Upper lobe of left lung (tissue), 6 donors: ENCODE results near the gene MAST4. TPM values are rescaled to one million over a fixed set of nuclear protein-coding genes. Genes with fewer than 3 reads are reported as not detected.

Experiments
- ATAC-seq, 2 donors: fragments of 200-7000 bp; cut with Tn5 transposase; one replicate each; pipeline ENCODE4 v1.9.1; 2022; ENCODE audit warnings: mild to moderate bottlenecking in 2 of 2, moderate library complexity in 2 of 2; ENCODE audit not compliant: low FRiP score in 2 of 2
- DNase-seq, 2 donors: peaks; one replicate each; pipeline ENCODE4 v3.0.0-alpha.2; 2019 to 2020
- H3K27ac ChIP-seq, 4 donors: fragments of 200-600 bp; sonication (generic); one replicate each; pipeline ENCODE4 v1.5.1; 2016 to 2019
- H3K27me3 ChIP-seq, 4 donors: fragments of 200-600 bp; sonication (generic); one replicate each; pipeline ENCODE4 v1.5.1; 2017 to 2019
- H3K36me3 ChIP-seq, 4 donors: fragments of 200-600 bp; sonication (generic); one replicate each; pipeline ENCODE4 v1.5.1; 2016 to 2019
- H3K4me1 ChIP-seq, 4 donors: fragments of 200-600 bp; sonication (generic); one replicate each; pipeline ENCODE4 v1.5.1; 2018 to 2019
- H3K4me3 ChIP-seq, 4 donors: fragments of 200-600 bp; sonication (generic); one replicate each; pipeline ENCODE4 v1.5.1; 2017 to 2019; ENCODE audit warnings: mild to moderate bottlenecking in 2 of 4, moderate library complexity in 1 of 4
- H3K9me3 ChIP-seq, 4 donors: fragments of 200-600 bp; sonication (generic); one replicate each; pipeline ENCODE4 v1.5.1; 2018 to 2019
- EP300 ChIP-seq, 4 donors: sonication (generic); formaldehyde crosslinking; IDR thresholded peaks; one replicate each; pipeline ENCODE4 v1.5.1; 2017; ENCODE audit warnings: antibody characterized with exemption in 4 of 4, control low read depth in 2 of 4
- POLR2A ChIP-seq, 4 donors: fragments of 450-650 bp; IDR thresholded peaks; one replicate each; pipeline ENCODE4 v1.5.1; 2016 to 2017; ENCODE audit warnings: antibody characterized with exemption in 4 of 4, mild to moderate bottlenecking in 2 of 4
- POLR2AphosphoS5 ChIP-seq, 2 donors: sonication (generic); formaldehyde crosslinking; IDR thresholded peaks; one replicate each; pipeline ENCODE4 v1.5.1; 2017; ENCODE audit warnings: antibody characterized with exemption in 2 of 2
- WGBS, 2 donors: methylation state at CpG; one replicate each; pipeline ENCODE4 v1.1.5; 2017 to 2018; 5-methylcytosine and 5-hydroxymethylcytosine counted together
- total RNA-seq, 6 donors: library from RNA; depleted of rRNA in 4 of 6; stranded (reverse); fragments of >200 nt in 4 of 6; gene quantifications; one replicate each; pipeline versions ENCODE4 v1.1.0 to v1.2.1, GENCODE V29; 2016 to 2021
- TF ChIP-seq, protein P1 (sequence below), 6 experiments: fragments of 450-650 bp in 4 of 6; fragments of 200-600 bp in 2 of 6; sonication (generic) in 2 of 6; IDR thresholded peaks; one replicate each; pipeline ENCODE4 v1.5.1; 2016 to 2019; ENCODE audit warnings: antibody characterized with exemption in 6 of 6
- donor health status: DM: no; HTN: no; CAD: no; lungs with moderate emphysema.
- donor health status: DM: no; HTN: yes; CAD: no; lungs with severe emphysema.

MAST4 gene
- total RNA-seq, 6 donors from 2014 or later: 44.8 to 229 (median 66.4) TPM

DNA sequence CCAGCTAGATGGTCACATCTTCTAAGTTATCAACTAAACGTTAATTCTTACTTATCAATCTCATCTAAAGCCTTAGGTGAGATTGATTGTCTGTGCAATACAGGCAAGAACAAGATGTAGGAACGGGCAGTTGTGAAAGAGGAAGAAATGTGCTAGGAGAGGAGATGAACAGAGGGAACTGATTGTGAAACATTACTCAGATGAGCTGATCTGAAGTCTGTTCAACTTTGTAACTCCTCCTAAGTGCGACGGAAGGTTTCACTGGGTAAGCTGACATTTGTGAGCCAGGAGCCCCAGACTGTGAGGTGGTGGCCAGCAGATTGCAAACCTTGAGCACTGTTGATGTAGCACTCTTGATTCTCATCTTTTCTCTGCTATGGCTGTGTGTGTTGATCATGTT is 396.4 kb downstream of the MAST4 start:
- TF ChIP-seq, protein P1, sequence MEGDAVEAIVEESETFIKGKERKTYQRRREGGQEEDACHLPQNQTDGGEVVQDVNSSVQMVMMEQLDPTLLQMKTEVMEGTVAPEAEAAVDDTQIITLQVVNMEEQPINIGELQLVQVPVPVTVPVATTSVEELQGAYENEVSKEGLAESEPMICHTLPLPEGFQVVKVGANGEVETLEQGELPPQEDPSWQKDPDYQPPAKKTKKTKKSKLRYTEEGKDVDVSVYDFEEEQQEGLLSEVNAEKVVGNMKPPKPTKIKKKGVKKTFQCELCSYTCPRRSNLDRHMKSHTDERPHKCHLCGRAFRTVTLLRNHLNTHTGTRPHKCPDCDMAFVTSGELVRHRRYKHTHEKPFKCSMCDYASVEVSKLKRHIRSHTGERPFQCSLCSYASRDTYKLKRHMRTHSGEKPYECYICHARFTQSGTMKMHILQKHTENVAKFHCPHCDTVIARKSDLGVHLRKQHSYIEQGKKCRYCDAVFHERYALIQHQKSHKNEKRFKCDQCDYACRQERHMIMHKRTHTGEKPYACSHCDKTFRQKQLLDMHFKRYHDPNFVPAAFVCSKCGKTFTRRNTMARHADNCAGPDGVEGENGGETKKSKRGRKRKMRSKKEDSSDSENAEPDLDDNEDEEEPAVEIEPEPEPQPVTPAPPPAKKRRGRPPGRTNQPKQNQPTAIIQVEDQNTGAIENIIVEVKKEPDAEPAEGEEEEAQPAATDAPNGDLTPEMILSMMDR (IDR thresholded peaks at IDR 0.05): no peak
- TF ChIP-seq POLR2A (IDR thresholded peaks at IDR 0.05): no peak
- TF ChIP-seq POLR2AphosphoS5 (IDR thresholded peaks at IDR 0.05): no peak
- TF ChIP-seq EP300 (IDR thresholded peaks at IDR 0.05): no peak
- WGBS, 2 donors: 52 to 56% methylated on average over 4 of the region's 4 CpGs
- no peak for ATAC-seq

DNA sequence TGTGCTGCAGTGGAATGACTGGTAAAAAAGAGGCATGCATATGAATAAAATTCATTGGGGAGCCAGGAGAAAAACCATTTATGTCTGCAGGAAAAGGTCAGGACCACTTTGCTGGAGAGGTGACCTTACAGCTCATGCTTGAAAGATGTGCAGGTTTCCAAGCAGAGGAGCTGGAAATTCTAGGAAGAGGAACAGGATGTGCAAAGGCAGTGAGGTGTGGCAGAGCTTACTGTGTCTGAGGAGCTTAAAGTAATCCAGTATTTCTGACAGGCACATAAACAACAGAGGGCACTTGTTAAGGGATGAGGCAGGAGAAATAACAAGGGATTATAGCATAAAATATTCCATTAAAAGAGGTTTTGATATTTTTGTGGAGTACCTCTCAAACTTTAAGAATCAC is 397.3 kb downstream of the MAST4 start:
- Histone ChIP-seq H3K4me3 (no peak overlapping the region), H3K4me1 (peaks cover 0 to 6% (median 3%) of the 10 kb centered on the region in 4 donors), H3K27me3 (no peaks in the 10 kb centered on the region), H3K9me3 (no peaks in the 10 kb centered on the region), H3K36me3 (no peaks in the 10 kb centered on the region), H3K27ac (no peak overlapping the region)
- DNase-seq (no peak), ATAC-seq (no peak)
- TF ChIP-seq POLR2A (IDR thresholded peaks at IDR 0.05): no peak
- TF ChIP-seq POLR2AphosphoS5 (IDR thresholded peaks at IDR 0.05): no peak
- no peak for TF ChIP-seq EP300 (IDR thresholded peaks at IDR 0.05)
- TF ChIP-seq, protein P1 (IDR thresholded peaks at IDR 0.05): no peak

More for the DNA sequence above, 396.4 kb downstream of the MAST4 start:
- no peaks in the 10 kb centered on the region for H3K36me3 ChIP-seq
- no peak for DNase-seq
- no peaks in the 10 kb centered on the region for H3K9me3 ChIP-seq
- H3K27me3 ChIP-seq: no peaks in the 10 kb centered on the region
- no peak overlapping the region for H3K27ac ChIP-seq
- peaks cover 0 to 6% (median 3%) of the 10 kb centered on the region in 4 donors for H3K4me1 ChIP-seq
- no peak overlapping the region for H3K4me3 ChIP-seq

DNA sequence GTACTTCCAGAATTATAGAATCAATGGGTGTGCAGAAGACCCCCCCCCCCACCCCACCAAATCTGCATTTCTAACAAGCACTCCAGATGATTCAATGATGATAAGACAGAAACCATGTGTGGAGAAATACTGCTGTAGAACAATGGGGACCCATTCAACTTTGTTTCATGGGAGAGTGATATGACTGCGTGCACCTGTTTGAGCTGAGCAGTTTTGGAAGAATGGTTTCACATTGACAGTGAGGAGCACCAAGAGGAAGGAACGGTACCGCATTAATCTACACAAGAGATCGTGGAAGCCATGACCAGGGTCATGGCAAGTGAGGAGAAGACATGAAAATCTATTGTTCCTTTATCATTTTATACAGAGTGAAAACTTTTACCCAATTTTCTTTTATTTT is 397.7 kb downstream of the MAST4 start:
- H3K36me3 ChIP-seq: no peaks in the 10 kb centered on the region
- no peaks in the 10 kb centered on the region for H3K9me3 ChIP-seq
- peaks cover 0 to 6% (median 3%) of the 10 kb centered on the region in 4 donors for H3K4me1 ChIP-seq
- no peaks in the 10 kb centered on the region for H3K27me3 ChIP-seq
- DNase-seq (no peak), ATAC-seq (no peak)
- no peak overlapping the region for H3K27ac ChIP-seq
- TF ChIP-seq, protein P1 (IDR thresholded peaks at IDR 0.05): no peak
- no peak for TF ChIP-seq POLR2AphosphoS5 (IDR thresholded peaks at IDR 0.05)
- TF ChIP-seq POLR2A (IDR thresholded peaks at IDR 0.05): no peak
- TF ChIP-seq EP300 (IDR thresholded peaks at IDR 0.05): no peak
- no peak overlapping the region for H3K4me3 ChIP-seq
- WGBS, 2 donors: 95% methylated on average over 4 of the region's 4 CpGs

DNA sequence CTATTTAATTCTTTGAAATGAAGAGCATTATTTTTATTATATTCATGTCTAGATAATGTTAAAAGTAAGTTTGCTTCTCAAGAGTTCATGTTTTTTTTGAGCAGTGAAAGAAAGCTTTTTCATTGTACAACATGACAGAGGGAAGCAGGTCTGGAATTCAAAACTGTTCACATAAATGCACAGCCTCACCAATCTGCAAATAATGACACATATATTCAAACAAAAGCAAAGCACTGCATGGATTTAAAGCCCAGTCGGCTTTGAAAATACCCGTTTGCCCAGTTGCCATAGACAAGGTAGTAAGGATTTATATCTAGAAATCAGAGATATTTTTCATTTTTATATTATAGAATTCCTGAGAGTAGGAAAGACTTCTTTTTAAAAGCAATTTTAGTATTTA is 398.6 kb downstream of the MAST4 start:
- Histone ChIP-seq H3K36me3 (no peaks in the 10 kb centered on the region), H3K4me3 (no peak overlapping the region), H3K27me3 (no peaks in the 10 kb centered on the region), H3K9me3 (no peaks in the 10 kb centered on the region), H3K27ac (no peak overlapping the region), H3K4me1 (peaks cover 0 to 6% (median 3%) of the 10 kb centered on the region in 4 donors)
- ATAC-seq (no peak), DNase-seq (no peak)
- WGBS, 2 donors: 85% methylated on average over 2 of the region's 2 CpGs
- TF ChIP-seq POLR2AphosphoS5 (IDR thresholded peaks at IDR 0.05) (no peak), EP300 (IDR thresholded peaks at IDR 0.05) (no peak), POLR2A (IDR thresholded peaks at IDR 0.05) (no peak)
- TF ChIP-seq, protein P1 (IDR thresholded peaks at IDR 0.05): no peak

DNA sequence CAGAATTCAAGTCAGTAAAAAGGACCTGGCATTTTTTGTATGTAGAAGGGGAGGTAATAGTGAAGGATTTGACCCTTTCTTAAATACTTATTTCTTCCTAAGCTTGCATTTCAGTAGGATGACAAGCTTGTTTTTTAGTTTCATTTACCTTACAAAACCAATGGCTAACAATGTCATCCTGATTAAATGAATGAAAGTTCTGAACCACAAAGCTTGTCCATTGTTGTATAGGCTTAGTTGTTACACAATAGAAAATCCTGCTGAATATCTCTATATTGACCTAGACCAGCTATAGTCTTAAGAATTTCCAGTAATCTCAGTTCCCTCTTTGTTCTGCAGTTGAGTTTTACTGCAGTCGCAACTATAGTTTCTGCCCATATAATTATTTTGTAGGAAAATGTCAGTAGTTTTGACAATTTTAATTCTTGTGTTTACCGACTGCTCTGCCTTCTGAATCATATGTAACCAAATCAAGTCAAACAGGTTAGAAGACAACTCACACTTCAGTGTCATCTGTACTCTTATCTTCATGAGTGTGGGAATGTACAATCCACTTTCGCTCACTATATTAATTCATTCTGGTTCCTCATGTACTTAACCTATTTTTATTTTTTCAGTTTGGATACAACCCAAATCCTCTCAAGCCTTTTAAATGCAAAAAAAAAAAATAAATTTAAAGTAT is 404.7 kb downstream of the MAST4 start:
- H3K27ac ChIP-seq: no peak overlapping the region
- no peak overlapping the region for H3K4me3 ChIP-seq
- no peaks in the 10 kb centered on the region for H3K9me3 ChIP-seq
- peaks cover 4 to 27% (median 12%) of the 10 kb centered on the region in 4 donors for H3K4me1 ChIP-seq
- WGBS, 2 donors: 78 to 84% methylated on average over 3 of the region's 3 CpGs
- H3K36me3 ChIP-seq: no peaks in the 10 kb centered on the region
- no peaks in the 10 kb centered on the region for H3K27me3 ChIP-seq
- ATAC-seq (no peak), DNase-seq (no peak)
- no peak for TF ChIP-seq POLR2A (IDR thresholded peaks at IDR 0.05)
- TF ChIP-seq EP300 (IDR thresholded peaks at IDR 0.05): no peak
- no peak for TF ChIP-seq POLR2AphosphoS5 (IDR thresholded peaks at IDR 0.05)
- TF ChIP-seq, protein P1 (IDR thresholded peaks at IDR 0.05): no peak
